GM21360 (cell line): Measurements from ENCODE around the gene PLVAP.

Experiments used
- ATAC-seq: cut with Tn5 transposase; IDR thresholded peaks from one replicate; pipeline ENCODE4 v1.9.1; 2021; ENCODE audit warnings: mild to moderate bottlenecking, moderate library complexity; ENCODE audit not compliant: unreplicated experiment

The PLVAP gene

GRCh38 chr19:17359905-17360800, 17.0 kb downstream of the PLVAP start:
- no peak for ATAC-seq

GRCh38 chr19:17358395-17358794, 18.7 kb downstream of the PLVAP start:
- no peak for ATAC-seq

- no peak for ATAC-seq
Measured at GRCh38 chr19:17357724-17358123, 19.4 kb downstream of the PLVAP start.

- ATAC-seq = no peak
Measured at GRCh38 chr19:17357078-17357666, 20.0 kb downstream of the PLVAP start.

- ATAC-seq = no peak
Measured at GRCh38 chr19:17353386-17353785, 23.8 kb downstream of the PLVAP start.

- ATAC-seq = no peak
Measured at GRCh38 chr19:17352608-17353280, 24.4 kb downstream of the PLVAP start.

GRCh38 chr19:17351815-17352435, 25.2 kb downstream of the PLVAP start:
- ATAC-seq = no peak

GRCh38 chr19:17348700-17349099, 28.4 kb downstream of the PLVAP start:
- no peak for ATAC-seq

- no peak for ATAC-seq
Measured at GRCh38 chr19:17347877-17348276, 29.3 kb downstream of the PLVAP start.

- no peak for ATAC-seq
Measured at GRCh38 chr19:17347361-17347760, 29.8 kb downstream of the PLVAP start.

GRCh38 chr19:17346109-17346671, 31.0 kb downstream of the PLVAP start:
- ATAC-seq = no peak

- no peak for ATAC-seq
Measured at GRCh38 chr19:17341845-17342244, 35.3 kb downstream of the PLVAP start.

- no peak for ATAC-seq
Measured at GRCh38 chr19:17341386-17341785, 35.8 kb downstream of the PLVAP start.

GRCh38 chr19:17340871-17341357, 36.2 kb downstream of the PLVAP start:
- no peak for ATAC-seq

GRCh38 chr19:17340302-17340870, 36.8 kb downstream of the PLVAP start:
- no peak for ATAC-seq

GRCh38 chr19:17339088-17339741, 37.9 kb downstream of the PLVAP start:
- ATAC-seq = no peak

GRCh38 chr19:17338433-17339078, 38.6 kb downstream of the PLVAP start:
- ATAC-seq = no peak

- ATAC-seq = no peak
Measured at GRCh38 chr19:17337675-17338432, 39.3 kb downstream of the PLVAP start.
